Neural cell (in vitro differentiated cells): ENCODE measurements around the gene GSTM2. TPM values are rescaled to one million over a fixed set of nuclear protein-coding genes. Genes with fewer than 3 reads are reported as not detected.

Experiments
- H2AFZ ChIP-seq: fragments of 200-600, 300-800 bp; sonication (generic), shearing (Covaris generic); 2 replicates; pipeline ENCODE4 v1.6.0; 2014; ENCODE audit warnings: low read depth, mild to moderate bottlenecking, antibody characterized with exemption, low read length, moderate library complexity
- H3F3A ChIP-seq: fragments of 200-600 bp; shearing (Covaris generic); 2 replicates; pipeline ENCODE4 v1.6.1; 2016; ENCODE audit warnings: mild to moderate bottlenecking, moderate library complexity, mixed read lengths, antibody characterized with exemption, low read length; ENCODE audit not compliant: insufficient read depth, poor library complexity, severe bottlenecking
- H3K27ac ChIP-seq: fragments of 200-600, 300-800 bp; sonication (generic), shearing (Covaris generic); 2 replicates; pipeline ENCODE4 v1.5.1; 2014; ENCODE audit warnings: mild to moderate bottlenecking, low read length, moderate library complexity
- H3K27me3 ChIP-seq: fragments of 300-800, 200-600 bp; sonication (generic), shearing (Covaris generic); 2 replicates; pipeline ENCODE4 v1.6.0; 2014; ENCODE audit warnings: mild to moderate bottlenecking, low read depth, low read length, moderate library complexity; ENCODE audit not compliant: insufficient read depth
- H3K36me3 ChIP-seq: fragments of 300-800, 200-600 bp; sonication (generic), shearing (Covaris generic); 2 replicates; pipeline ENCODE4 v1.5.1; 2014; ENCODE audit warnings: mild to moderate bottlenecking, antibody characterized with exemption, low read length, moderate library complexity; ENCODE audit not compliant: insufficient read depth
- H3K4me2 ChIP-seq: fragments of 300-800, 200-600 bp; sonication (generic), shearing (Covaris generic); 2 replicates; pipeline ENCODE4 v1.6.0; 2014; ENCODE audit warnings: mild to moderate bottlenecking, low read length
- H3K4me3 ChIP-seq: fragments of 300-800, 200-600 bp; sonication (generic), shearing (Covaris generic); 2 replicates; pipeline ENCODE4 v1.5.1; 2014; ENCODE audit warnings: mild to moderate bottlenecking, low read length, moderate library complexity
- H3K79me2 ChIP-seq: fragments of 200-600 bp; shearing (Covaris generic); replicated peaks from 2 replicates; pipeline ENCODE4 v1.6.0; 2014; ENCODE audit warnings: mild to moderate bottlenecking, low read length, moderate library complexity; ENCODE audit not compliant: insufficient read depth
- H3K9ac ChIP-seq: fragments of 300-800, 200-600 bp; sonication (generic), shearing (Covaris generic); 2 replicates; pipeline ENCODE4 v1.6.1; 2016; ENCODE audit warnings: mild to moderate bottlenecking, low read length, mixed read lengths
- H3K9me2 ChIP-seq: fragments of 200-600 bp; shearing (Covaris generic); 2 replicates; pipeline ENCODE4 v1.6.1; 2016; ENCODE audit warnings: mild to moderate bottlenecking, low read length, mixed read lengths; ENCODE audit not compliant: insufficient read depth
- H3K9me3 ChIP-seq: fragments of 200-600, 300-800 bp; sonication (generic), shearing (Covaris generic); 2 replicates; pipeline ENCODE4 v1.6.1; 2016; ENCODE audit warnings: mild to moderate bottlenecking, mixed run types, low read length, moderate library complexity, mixed read lengths
- H4K20me1 ChIP-seq: fragments of 200-600 bp; shearing (Covaris generic); 2 replicates; pipeline ENCODE4 v1.6.1; 2016; ENCODE audit warnings: mild to moderate bottlenecking, mixed run types; ENCODE audit not compliant: insufficient read depth
- CTCF ChIP-seq: fragments of 450-650 bp; IDR thresholded peaks from 2 replicates; pipeline ENCODE4 v1.5.1; 2014; ENCODE audit warnings: antibody characterized with exemption, mild to moderate bottlenecking, moderate library complexity; ENCODE audit not compliant: poor library complexity, severe bottlenecking
- EP300 ChIP-seq: fragments of 450-650 bp; conservative IDR thresholded peaks from 2 replicates; pipeline ENCODE4 v1.6.1; 2014; ENCODE audit warnings: antibody characterized with exemption, mild to moderate bottlenecking, moderate library complexity; ENCODE audit not compliant: poor library complexity, severe bottlenecking
- EZH2 ChIP-seq: fragments of 200-600, 300-800 bp; shearing (Covaris generic), sonication (generic); IDR thresholded peaks from 2 replicates; pipeline ENCODE4 v1.6.1; 2014; ENCODE audit warnings: antibody characterized with exemption, low read length, borderline replicate concordance, mild to moderate bottlenecking; ENCODE audit not compliant: insufficient read depth, poor library complexity, severe bottlenecking
- MXI1 ChIP-seq: fragments of 450-650 bp; conservative IDR thresholded peaks from 2 replicates; pipeline ENCODE4 v1.6.1; 2014; ENCODE audit warnings: antibody characterized with exemption, mild to moderate bottlenecking; ENCODE audit not compliant: poor library complexity, severe bottlenecking
- POLR2AphosphoS5 ChIP-seq: IDR thresholded peaks from 2 replicates; pipeline ENCODE4 v1.6.1; 2012
- RAD21 ChIP-seq: fragments of 450-650 bp; conservative IDR thresholded peaks from 2 replicates; pipeline ENCODE4 v1.6.1; 2014; ENCODE audit warnings: antibody characterized with exemption, mild to moderate bottlenecking, moderate library complexity
- SMC3 ChIP-seq: fragments of 450-650 bp; conservative IDR thresholded peaks from 2 replicates; pipeline ENCODE4 v1.6.1; 2014; ENCODE audit warnings: antibody characterized with exemption, mild to moderate bottlenecking, moderate library complexity; ENCODE audit not compliant: poor library complexity
- TAF1 ChIP-seq: IDR thresholded peaks from 2 replicates; pipeline ENCODE4 v1.6.1; 2012; ENCODE audit warnings: low read depth
- polyA plus RNA-seq: library from polyadenylated mRNA; depleted of rRNA; stranded (reverse); fragments of >200 nt; gene quantifications from 2 replicates; pipeline ENCODE4 v1.2.3, GENCODE V29; 2014
- TF ChIP-seq, protein P1 (sequence below): IDR thresholded peaks from 2 replicates; pipeline ENCODE4 v1.6.1; 2012; ENCODE audit warnings: borderline replicate concordance

Gene GSTM2
- polyA plus RNA-seq, 1 donor from 2014 or later, result 6.8 TPM

DNA sequence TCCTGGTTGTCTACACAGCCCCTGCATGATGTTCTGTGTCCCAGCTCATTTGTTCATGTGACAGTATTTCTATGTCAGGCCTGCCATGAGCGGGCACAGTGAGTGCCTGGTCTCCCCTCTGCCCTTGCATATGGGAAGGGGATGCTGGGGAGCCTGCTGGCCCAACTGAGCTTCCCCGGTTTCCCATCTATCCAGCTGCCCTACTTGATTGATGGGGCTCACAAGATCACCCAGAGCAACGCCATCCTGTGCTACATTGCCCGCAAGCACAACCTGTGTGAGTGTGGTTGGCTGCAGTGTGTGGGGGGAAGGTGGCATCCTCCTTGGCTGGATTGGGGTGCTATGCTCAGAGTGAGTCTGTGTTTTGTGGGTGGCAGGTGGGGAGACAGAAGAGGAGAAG is 10.5 kb upstream of the GSTM2 start:
- no peak overlapping the region for H2AFZ ChIP-seq
- no peaks in the 10 kb centered on the region for H4K20me1 ChIP-seq
- no peaks in the 10 kb centered on the region for H3K36me3 ChIP-seq
- no peaks in the 10 kb centered on the region for H3K9me3 ChIP-seq
- no peak overlapping the region for H3K27ac ChIP-seq
- H3K9me2 ChIP-seq, result no peaks in the 10 kb centered on the region
- no peak for TF ChIP-seq EP300
- TF ChIP-seq EZH2, result no peak
- TF ChIP-seq CTCF, result no peak
- no peak for TF ChIP-seq MXI1
- no peak for TF ChIP-seq RAD21
- no peak for TF ChIP-seq POLR2AphosphoS5
- TF ChIP-seq TAF1, result no peak
- TF ChIP-seq, protein P1, sequence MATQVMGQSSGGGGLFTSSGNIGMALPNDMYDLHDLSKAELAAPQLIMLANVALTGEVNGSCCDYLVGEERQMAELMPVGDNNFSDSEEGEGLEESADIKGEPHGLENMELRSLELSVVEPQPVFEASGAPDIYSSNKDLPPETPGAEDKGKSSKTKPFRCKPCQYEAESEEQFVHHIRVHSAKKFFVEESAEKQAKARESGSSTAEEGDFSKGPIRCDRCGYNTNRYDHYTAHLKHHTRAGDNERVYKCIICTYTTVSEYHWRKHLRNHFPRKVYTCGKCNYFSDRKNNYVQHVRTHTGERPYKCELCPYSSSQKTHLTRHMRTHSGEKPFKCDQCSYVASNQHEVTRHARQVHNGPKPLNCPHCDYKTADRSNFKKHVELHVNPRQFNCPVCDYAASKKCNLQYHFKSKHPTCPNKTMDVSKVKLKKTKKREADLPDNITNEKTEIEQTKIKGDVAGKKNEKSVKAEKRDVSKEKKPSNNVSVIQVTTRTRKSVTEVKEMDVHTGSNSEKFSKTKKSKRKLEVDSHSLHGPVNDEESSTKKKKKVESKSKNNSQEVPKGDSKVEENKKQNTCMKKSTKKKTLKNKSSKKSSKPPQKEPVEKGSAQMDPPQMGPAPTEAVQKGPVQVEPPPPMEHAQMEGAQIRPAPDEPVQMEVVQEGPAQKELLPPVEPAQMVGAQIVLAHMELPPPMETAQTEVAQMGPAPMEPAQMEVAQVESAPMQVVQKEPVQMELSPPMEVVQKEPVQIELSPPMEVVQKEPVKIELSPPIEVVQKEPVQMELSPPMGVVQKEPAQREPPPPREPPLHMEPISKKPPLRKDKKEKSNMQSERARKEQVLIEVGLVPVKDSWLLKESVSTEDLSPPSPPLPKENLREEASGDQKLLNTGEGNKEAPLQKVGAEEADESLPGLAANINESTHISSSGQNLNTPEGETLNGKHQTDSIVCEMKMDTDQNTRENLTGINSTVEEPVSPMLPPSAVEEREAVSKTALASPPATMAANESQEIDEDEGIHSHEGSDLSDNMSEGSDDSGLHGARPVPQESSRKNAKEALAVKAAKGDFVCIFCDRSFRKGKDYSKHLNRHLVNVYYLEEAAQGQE, result no peak
- no peak for TF ChIP-seq SMC3
- no peaks in the 10 kb centered on the region for H3K27me3 ChIP-seq
- H3K4me2 ChIP-seq, result no peak overlapping the region
- no peaks in the 10 kb centered on the region for H3K79me2 ChIP-seq
- no peak overlapping the region for H3K4me3 ChIP-seq
- no peak overlapping the region for H3K9ac ChIP-seq
- no peaks in the 10 kb centered on the region for H3F3A ChIP-seq

DNA sequence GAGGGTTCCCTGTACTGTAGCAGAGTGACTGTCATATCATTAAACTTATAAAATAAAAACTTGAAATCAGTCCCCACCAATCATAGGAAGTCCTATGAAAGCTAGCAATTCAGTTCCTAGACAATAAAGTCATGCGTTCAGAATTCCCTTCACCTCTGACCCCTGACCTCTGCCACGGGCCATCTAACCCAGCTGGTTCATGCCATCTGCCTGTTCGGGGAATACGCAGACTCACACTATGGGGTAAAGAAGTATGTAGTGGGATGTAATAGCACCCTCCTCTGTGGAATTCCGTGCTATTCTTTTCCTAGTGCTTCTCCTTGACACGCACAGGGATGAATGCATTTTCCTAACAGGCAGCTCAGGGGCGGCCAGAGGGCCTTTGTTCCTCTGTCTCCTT is 9.9 kb upstream of the GSTM2 start:
- Histone ChIP-seq H3K27ac (no peak overlapping the region), H2AFZ (no peak overlapping the region), H3K9ac (no peak overlapping the region), H3K36me3 (no peaks in the 10 kb centered on the region), H4K20me1 (no peaks in the 10 kb centered on the region), H3K4me2 (no peak overlapping the region), H3F3A (no peaks in the 10 kb centered on the region), H3K4me3 (no peak overlapping the region), H3K79me2 (no peaks in the 10 kb centered on the region), H3K27me3 (no peaks in the 10 kb centered on the region), H3K9me2 (no peaks in the 10 kb centered on the region), H3K9me3 (no peaks in the 10 kb centered on the region)
- TF ChIP-seq CTCF, result no peak
- TF ChIP-seq TAF1, result no peak
- no peak for TF ChIP-seq MXI1
- TF ChIP-seq EP300, result no peak
- TF ChIP-seq EZH2, result no peak
- no peak for TF ChIP-seq POLR2AphosphoS5
